ENCODE data around the gene DHX16. TPM values are rescaled to one million over a fixed set of nuclear protein-coding genes. Genes with fewer than 3 reads are reported as not detected.
A peak's percentile ranks its signal among the peaks of the same experiment; 100 is the strongest.

Gene DHX16
- total RNA-seq, 1 experiment from 2014 or later: 40.6 TPM

DNA sequence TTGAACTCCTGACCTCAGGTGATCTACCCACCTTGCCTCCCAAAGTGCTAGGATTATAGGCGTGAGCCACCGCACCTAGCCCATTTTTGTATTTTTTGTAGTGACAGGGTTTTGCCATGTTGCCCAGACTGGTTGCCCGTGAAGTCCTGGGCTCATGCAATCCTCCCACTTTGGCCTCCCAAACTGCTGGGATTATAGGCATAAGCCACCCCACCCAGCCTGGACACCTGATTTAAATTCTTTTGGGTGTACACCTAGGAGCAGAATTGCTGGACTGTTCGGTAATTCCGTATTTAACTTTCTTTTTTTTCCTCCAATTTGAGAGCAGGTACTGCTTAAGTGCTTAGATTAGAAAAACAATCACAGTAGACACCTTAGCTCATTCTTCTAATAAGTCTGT, 23.6 kb upstream of the DHX16 start:
- Mint-ChIP-seq H3K36me3 (ENCODE audit: insufficient read depth, unreplicated experiment) (peaks cover 16% of the 10 kb centered on the region), H3K4me3 (ENCODE audit: unreplicated experiment) (no peak overlapping the region), H3K9me3 (ENCODE audit: unreplicated experiment) (no peaks in the 10 kb centered on the region), H3K27ac (ENCODE audit: unreplicated experiment) (no peak overlapping the region), H3K27me3 (ENCODE audit: insufficient read depth, unreplicated experiment) (no peaks in the 10 kb centered on the region), H3K4me1 (ENCODE audit: low read depth, unreplicated experiment) (peaks cover 19% of the 10 kb centered on the region)
- DNase-seq: no peak
- no peak for TF ChIP-seq CTCF (IDR thresholded peaks at IDR 0.05; ENCODE audit: insufficient read depth in 1 of 2, low read depth in 1 of 2, low read length in 1 of 2, severe bottlenecking in 1 of 2, unreplicated experiment in 1 of 2)
- H3K4me1 ChIP-seq: peaks cover 15% of the 10 kb centered on the region
- ChIA-PET CTCF (interaction anchor here (2.2 kb wide), 1 partner anchor 21 kb away, joined by 6 read pairs; the partner anchor contains the start of gene MDC1), POLR2A (interaction anchor here (0.6 kb wide), 1 partner anchor 12 kb away, joined by 3 read pairs; no protein-coding TSS in a partner anchor)
- intact Hi-C loops (cut with micrococcal nuclease; ENCODE audit: unreplicated experiment): no loop called here
- H3K27me3 ChIP-seq (replicated peaks; ENCODE audit: control insufficient read depth, insufficient read depth, low read length): no peaks in the 10 kb centered on the region
- BruUV-seq (replicated peaks): no TSS peak
- no peak overlapping the region for H3K4me3 ChIP-seq (ENCODE audit: low read depth, low read length)
- H3K36me3 ChIP-seq (ENCODE audit: control insufficient read depth, insufficient read depth, low read length): no peaks in the 10 kb centered on the region
- no peaks in the 10 kb centered on the region for H3K9me3 ChIP-seq

GRCh38 chr6:30691208-30691847, 18.5 kb upstream of the DHX16 start:
- H3K9me3 Mint-ChIP-seq (ENCODE audit: unreplicated experiment): no peaks in the 10 kb centered on the region
- DNase-seq: no peak
- Histone ChIP-seq H3K9me3 (no peaks in the 10 kb centered on the region), H3K4me1 (peaks cover 31% of the 10 kb centered on the region), H3K4me3 (ENCODE audit: low read depth, low read length) (peak overlapping the region; percentile 75), H3K36me3 (ENCODE audit: control insufficient read depth, insufficient read depth, low read length) (no peaks in the 10 kb centered on the region), H3K27me3 (replicated peaks; ENCODE audit: control insufficient read depth, insufficient read depth, low read length) (no peaks in the 10 kb centered on the region)
- ChIA-PET CTCF (interaction anchor here (0.7 to 2.0 kb wide), 4 partner anchors 13 to 449 kb away, joined by 3 to 6 read pairs (median 5); partner anchors contain the start of genes DHX16 and MDC1), POLR2A (interaction anchor here (1.6 kb wide), 1 partner anchor 26 kb away, joined by 12 read pairs; the partner anchor contains the start of gene MDC1)
- TSS peak; percentile 35 for BruUV-seq (replicated peaks)
- TF ChIP-seq CTCF (IDR thresholded peaks at IDR 0.05; ENCODE audit: insufficient read depth in 1 of 2, low read depth in 1 of 2, low read length in 1 of 2, severe bottlenecking in 1 of 2, unreplicated experiment in 1 of 2): no peak
- intact Hi-C loops (cut with micrococcal nuclease; ENCODE audit: unreplicated experiment): no loop called here
- peaks cover 7% of the 10 kb centered on the region for H3K36me3 Mint-ChIP-seq (ENCODE audit: insufficient read depth, unreplicated experiment)
- peaks cover 45% of the 10 kb centered on the region for H3K4me1 Mint-ChIP-seq (ENCODE audit: low read depth, unreplicated experiment)
- H3K27ac Mint-ChIP-seq (ENCODE audit: unreplicated experiment): peak overlapping the region; percentile 39
- no peaks in the 10 kb centered on the region for H3K27me3 Mint-ChIP-seq (ENCODE audit: insufficient read depth, unreplicated experiment)
- H3K4me3 Mint-ChIP-seq (ENCODE audit: unreplicated experiment): peak overlapping the region; percentile 74

- H3K9me3 Mint-ChIP-seq (ENCODE audit: unreplicated experiment): no peaks in the 10 kb centered on the region
- BruUV-seq (replicated peaks): TSS peak; percentile 38
- H3K4me3 Mint-ChIP-seq (ENCODE audit: unreplicated experiment): peak within 1 kb of the TSS; percentile 74
- peaks cover 50% of the 10 kb centered on the region for H3K4me1 Mint-ChIP-seq (ENCODE audit: low read depth, unreplicated experiment)
- ChIA-PET CTCF (interaction anchor here (0.6 to 2.0 kb wide), 6 partner anchors 12 to 450 kb away, joined by 3 to 6 read pairs (median 4); partner anchors contain the start of genes DHX16 and MDC1), POLR2A (interaction anchor here (1.6 kb wide), 1 partner anchor 27 kb away, joined by 12 read pairs; the partner anchor contains the start of gene MDC1)
- intact Hi-C loops (cut with micrococcal nuclease; ENCODE audit: unreplicated experiment): loop anchor here (1.0 kb wide), 1 partner anchor 27 kb away; the partner anchor contains the start of gene MDC1
- Histone ChIP-seq H3K4me3 (ENCODE audit: low read depth, low read length) (peak within 1 kb of the TSS; percentile 75), H3K27me3 (replicated peaks; ENCODE audit: control insufficient read depth, insufficient read depth, low read length) (no peaks in the 10 kb centered on the region), H3K9me3 (no peaks in the 10 kb centered on the region), H3K4me1 (peaks cover 26% of the 10 kb centered on the region), H3K36me3 (ENCODE audit: control insufficient read depth, insufficient read depth, low read length) (no peaks in the 10 kb centered on the region)
- no peaks in the 10 kb centered on the region for H3K27me3 Mint-ChIP-seq (ENCODE audit: insufficient read depth, unreplicated experiment)
- TF ChIP-seq CTCF (IDR thresholded peaks at IDR 0.05; ENCODE audit: insufficient read depth in 1 of 2, low read depth in 1 of 2, low read length in 1 of 2, severe bottlenecking in 1 of 2, unreplicated experiment in 1 of 2): no peak
- peak within 1 kb of the TSS; percentile 39 for H3K27ac Mint-ChIP-seq (ENCODE audit: unreplicated experiment)
- peak; percentile 81 to 88 for DNase-seq
- peaks cover 10% of the 10 kb centered on the region for H3K36me3 Mint-ChIP-seq (ENCODE audit: insufficient read depth, unreplicated experiment)
These were observed 17.8 kb upstream of the DHX16 start, which contains the start of gene NRM for GRCh38 chr6:30690403-30691207. Gene NRM, minus strand, starts transcription at chr6:30690984. Its CDS starts 10 bp downstream, at chr6:30690974.

All from Caco-2 (cell line).